ENCODE results near the gene DNAAF5.

GRCh38 chr7:825386-825785 lies 98.9 kb downstream of the DNAAF5 start:
- TF ChIP-seq EZH2 (IDR thresholded peaks at IDR 0.05; ENCODE audit: low read length, missing control alignments): no peak
- TF ChIP-seq CTCF (conservative IDR thresholded peaks at IDR 0.05 in 1 of 2, IDR thresholded peaks at IDR 0.05 in 1 of 2; ENCODE audit: low read depth in 1 of 2, low read length in 2 of 2): no peak

Measured in fibroblast of lung (primary cell).